ENCODE data around the gene EIF4ENIF1.

DNA sequence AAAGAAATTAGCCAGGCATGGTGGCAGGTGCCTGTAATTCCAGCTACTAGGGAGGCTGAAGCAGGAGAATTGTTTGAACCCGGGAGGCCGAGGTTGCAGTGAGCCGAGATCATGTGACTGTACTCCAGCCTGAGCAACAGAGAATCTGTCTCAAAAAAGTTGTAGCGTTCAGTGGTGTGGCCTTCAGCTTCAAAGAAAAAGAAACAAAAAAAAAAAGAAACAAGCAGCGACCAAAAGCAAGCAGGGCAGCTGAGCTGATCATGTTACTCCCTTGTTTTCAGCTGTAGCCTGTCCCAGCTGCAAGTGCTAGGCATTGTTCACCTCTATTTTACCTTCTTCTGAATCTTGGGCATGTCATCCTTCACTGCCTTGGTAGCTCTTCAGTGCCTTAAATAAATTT, 43.7 kb upstream of the EIF4ENIF1 start:
- TF ChIP-seq, protein P1, sequence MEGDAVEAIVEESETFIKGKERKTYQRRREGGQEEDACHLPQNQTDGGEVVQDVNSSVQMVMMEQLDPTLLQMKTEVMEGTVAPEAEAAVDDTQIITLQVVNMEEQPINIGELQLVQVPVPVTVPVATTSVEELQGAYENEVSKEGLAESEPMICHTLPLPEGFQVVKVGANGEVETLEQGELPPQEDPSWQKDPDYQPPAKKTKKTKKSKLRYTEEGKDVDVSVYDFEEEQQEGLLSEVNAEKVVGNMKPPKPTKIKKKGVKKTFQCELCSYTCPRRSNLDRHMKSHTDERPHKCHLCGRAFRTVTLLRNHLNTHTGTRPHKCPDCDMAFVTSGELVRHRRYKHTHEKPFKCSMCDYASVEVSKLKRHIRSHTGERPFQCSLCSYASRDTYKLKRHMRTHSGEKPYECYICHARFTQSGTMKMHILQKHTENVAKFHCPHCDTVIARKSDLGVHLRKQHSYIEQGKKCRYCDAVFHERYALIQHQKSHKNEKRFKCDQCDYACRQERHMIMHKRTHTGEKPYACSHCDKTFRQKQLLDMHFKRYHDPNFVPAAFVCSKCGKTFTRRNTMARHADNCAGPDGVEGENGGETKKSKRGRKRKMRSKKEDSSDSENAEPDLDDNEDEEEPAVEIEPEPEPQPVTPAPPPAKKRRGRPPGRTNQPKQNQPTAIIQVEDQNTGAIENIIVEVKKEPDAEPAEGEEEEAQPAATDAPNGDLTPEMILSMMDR (IDR thresholded peaks at IDR 0.05): no peak
- no peak for TF ChIP-seq EP300 (IDR thresholded peaks at IDR 0.05)

All from stomach (tissue), 4 donors.